K562 treated with DMSO at 1 percent for 12 hours (cell line): Measurements from ENCODE around the gene NUP153. TPM values are rescaled to one million over a fixed set of nuclear protein-coding genes. Genes with fewer than 3 reads are reported as not detected.

Experiments
- total RNA-seq: library from RNA; unstranded; fragments of 300-600 nt; gene quantifications from 2 replicates; pipeline ENCODE4 v1.2.3, GENCODE V29; 2022; ENCODE audit not compliant: insufficient read depth

Gene NUP153
- total RNA-seq = 13.4 and 55.8 TPM in 2 replicates

GRCh38 chr6:17706580-17707370 is at the start of gene NUP153:
Gene NUP153 (minus strand): TSS chr6:17706925. CDS start chr6:17706387, 538 bp downstream.

GRCh38 chr6:17599877-17600526 is 106.7 kb downstream of the NUP153 start, which contains the start of gene FAM8A1:
Gene FAM8A1 (plus strand): TSS chr6:17600302. CDS start chr6:17600410, 108 bp downstream.

Other genes starting within 250 kb of the NUP153 start
- gene FAM8A1, start 106.6 kb downstream of the NUP153 start, total RNA-seq = 9.4 and 31.2 TPM in 2 replicates